HG03565 (cell line): ENCODE data around the gene LYPD6B.

Source experiments
- ATAC-seq: cut with Tn5 transposase; IDR thresholded peaks from one replicate; pipeline ENCODE4 v1.9.1; 2021; ENCODE audit warnings: mild to moderate bottlenecking, moderate library complexity; ENCODE audit not compliant: unreplicated experiment

The LYPD6B gene

GRCh38 chr2:149009576-149010461, 28.7 kb upstream of the LYPD6B start:
- ATAC-seq: no peak

- no peak for ATAC-seq
Observed at GRCh38 chr2:149012545-149012944, 26.0 kb upstream of the LYPD6B start.

GRCh38 chr2:149015501-149015900, 23.0 kb upstream of the LYPD6B start:
- no peak for ATAC-seq

- ATAC-seq: no peak
Observed at GRCh38 chr2:149015926-149016563, 22.5 kb upstream of the LYPD6B start.

GRCh38 chr2:149017116-149017985, 21.1 kb upstream of the LYPD6B start:
- ATAC-seq: no peak

- no peak for ATAC-seq
Observed at GRCh38 chr2:149018981-149019380, 19.5 kb upstream of the LYPD6B start.

GRCh38 chr2:149019768-149020167, 18.7 kb upstream of the LYPD6B start:
- no peak for ATAC-seq

GRCh38 chr2:149020432-149020851, 18.1 kb upstream of the LYPD6B start:
- ATAC-seq: peak; percentile 31

GRCh38 chr2:149021271-149021719, 17.2 kb upstream of the LYPD6B start:
- ATAC-seq: peak; percentile 66

GRCh38 chr2:149021761-149022160, 16.7 kb upstream of the LYPD6B start:
- ATAC-seq: peak; percentile 43

GRCh38 chr2:149023091-149023490, 15.4 kb upstream of the LYPD6B start:
- no peak for ATAC-seq

- no peak for ATAC-seq
Observed at GRCh38 chr2:149027590-149028250, 10.8 kb upstream of the LYPD6B start.

GRCh38 chr2:149028377-149028776, 10.1 kb upstream of the LYPD6B start:
- no peak for ATAC-seq

- no peak for ATAC-seq
Observed at GRCh38 chr2:149028891-149029290, 9.6 kb upstream of the LYPD6B start.

- no peak for ATAC-seq
Observed at GRCh38 chr2:149029307-149029965, 9.1 kb upstream of the LYPD6B start.

- ATAC-seq: no peak
Observed at GRCh38 chr2:149031396-149031795, 7.1 kb upstream of the LYPD6B start.

- ATAC-seq: no peak
Observed at GRCh38 chr2:149033716-149034115, 4.8 kb upstream of the LYPD6B start.

- ATAC-seq: no peak
Observed at GRCh38 chr2:149034406-149034805, 4.1 kb upstream of the LYPD6B start.

- ATAC-seq: no peak
Observed at GRCh38 chr2:149036507-149037293, 1.8 kb upstream of the LYPD6B start.
